ENCODE data around the gene ATXN1. TPM values are rescaled to one million over a fixed set of nuclear protein-coding genes. Genes with fewer than 3 reads are reported as not detected.

ATXN1 gene
- total RNA-seq, 2 donors from 2014 or later: 121 to 135 TPM

GRCh38 chr6:16754274-16754673 is 7.0 kb downstream of the ATXN1 start:
- Mint-ChIP-seq H3K4me1 (peaks cover 49% of the 10 kb centered on the region), H3K4me3 (no peak overlapping the region), H3K36me3 (ENCODE audit: low read depth) (peaks cover 9% of the 10 kb centered on the region), H3K27ac (no peak overlapping the region), H3K27me3 (no peaks in the 10 kb centered on the region)
- no peak for DNase-seq
- ATAC-seq: no peak
- no peaks in the 10 kb centered on the region for H3K9me3 ChIP-seq (ENCODE audit: control insufficient read depth, low read length, poor library complexity, severe bottlenecking)

- no peaks in the 10 kb centered on the region for H3K27me3 Mint-ChIP-seq
- peaks cover 51% of the 10 kb centered on the region for H3K4me1 Mint-ChIP-seq
- ATAC-seq (no peak), DNase-seq (no peak)
- no peaks in the 10 kb centered on the region for H3K9me3 ChIP-seq (ENCODE audit: control insufficient read depth, low read length, poor library complexity, severe bottlenecking)
- H3K27ac Mint-ChIP-seq: no peak overlapping the region
- H3K36me3 Mint-ChIP-seq (ENCODE audit: low read depth): peaks cover 12% of the 10 kb centered on the region
- no peak overlapping the region for H3K4me3 Mint-ChIP-seq
These were observed 7.9 kb downstream of the ATXN1 start for GRCh38 chr6:16753341-16753740.

- DNase-seq: no peak
- no peak for ATAC-seq
- Mint-ChIP-seq H3K36me3 (ENCODE audit: low read depth) (peaks cover 16% of the 10 kb centered on the region), H3K27me3 (no peaks in the 10 kb centered on the region), H3K27ac (no peak overlapping the region), H3K4me1 (peaks cover 51% of the 10 kb centered on the region), H3K4me3 (no peak overlapping the region)
- no peaks in the 10 kb centered on the region for H3K9me3 ChIP-seq (ENCODE audit: control insufficient read depth, low read length, poor library complexity, severe bottlenecking)
These were observed 8.9 kb downstream of the ATXN1 start for GRCh38 chr6:16752206-16752866.

- H3K36me3 Mint-ChIP-seq (ENCODE audit: low read depth): peaks cover 16% of the 10 kb centered on the region
- DNase-seq (no peak), ATAC-seq (no peak)
- no peaks in the 10 kb centered on the region for H3K27me3 Mint-ChIP-seq
- no peak overlapping the region for H3K4me3 Mint-ChIP-seq
- H3K4me1 Mint-ChIP-seq: peaks cover 50% of the 10 kb centered on the region
- no peaks in the 10 kb centered on the region for H3K9me3 ChIP-seq (ENCODE audit: control insufficient read depth, low read length, poor library complexity, severe bottlenecking)
- H3K27ac Mint-ChIP-seq: peak overlapping the region; percentile 86
These were observed 9.9 kb downstream of the ATXN1 start for GRCh38 chr6:16751251-16751946.

- H3K4me3 Mint-ChIP-seq: no peak overlapping the region
- H3K36me3 Mint-ChIP-seq (ENCODE audit: low read depth): peaks cover 16% of the 10 kb centered on the region
- peaks cover 58% of the 10 kb centered on the region for H3K4me1 Mint-ChIP-seq
These were observed 10.7 kb downstream of the ATXN1 start for GRCh38 chr6:16750566-16750965.

GRCh38 chr6:16749516-16750485 is 11.5 kb downstream of the ATXN1 start:
- Mint-ChIP-seq H3K27me3 (no peaks in the 10 kb centered on the region), H3K4me1 (peaks cover 57% of the 10 kb centered on the region), H3K27ac (peak overlapping the region; percentile 86), H3K36me3 (ENCODE audit: low read depth) (peaks cover 16% of the 10 kb centered on the region), H3K4me3 (no peak overlapping the region)
- DNase-seq (no peak), ATAC-seq (no peak)
- H3K9me3 ChIP-seq (ENCODE audit: control insufficient read depth, low read length, poor library complexity, severe bottlenecking): no peaks in the 10 kb centered on the region

More at GRCh38 chr6:16750566-16750965, 10.7 kb downstream of the ATXN1 start:
- Mint-ChIP-seq H3K27ac (peak overlapping the region; percentile 86), H3K27me3 (no peaks in the 10 kb centered on the region)
- DNase-seq (no peak), ATAC-seq (no peak)
- no peaks in the 10 kb centered on the region for H3K9me3 ChIP-seq (ENCODE audit: control insufficient read depth, low read length, poor library complexity, severe bottlenecking)

- no peak for DNase-seq
- H3K27me3 Mint-ChIP-seq: no peaks in the 10 kb centered on the region
- peaks cover 19% of the 10 kb centered on the region for H3K36me3 Mint-ChIP-seq (ENCODE audit: low read depth)
- H3K4me1 Mint-ChIP-seq: peaks cover 65% of the 10 kb centered on the region
- H3K4me3 Mint-ChIP-seq: no peak overlapping the region
- no peaks in the 10 kb centered on the region for H3K9me3 ChIP-seq (ENCODE audit: control insufficient read depth, low read length, poor library complexity, severe bottlenecking)
- H3K27ac Mint-ChIP-seq: peak overlapping the region; percentile 86
- peak; percentile 11 for ATAC-seq
These were observed 13.3 kb downstream of the ATXN1 start for GRCh38 chr6:16748025-16748319.

- H3K27ac Mint-ChIP-seq: peak overlapping the region; percentile 86
- ATAC-seq: peak; percentile 58
- H3K4me3 Mint-ChIP-seq: peak overlapping the region; percentile 33
- no peak for DNase-seq
- H3K9me3 ChIP-seq (ENCODE audit: control insufficient read depth, low read length, poor library complexity, severe bottlenecking): no peaks in the 10 kb centered on the region
- peaks cover 18% of the 10 kb centered on the region for H3K36me3 Mint-ChIP-seq (ENCODE audit: low read depth)
- peaks cover 68% of the 10 kb centered on the region for H3K4me1 Mint-ChIP-seq
- H3K27me3 Mint-ChIP-seq: no peaks in the 10 kb centered on the region
These were observed 13.8 kb downstream of the ATXN1 start for GRCh38 chr6:16747232-16748024.

GRCh38 chr6:16746812-16747211 is 14.4 kb downstream of the ATXN1 start:
- Mint-ChIP-seq H3K4me1 (peaks cover 70% of the 10 kb centered on the region), H3K4me3 (no peak overlapping the region), H3K27me3 (no peaks in the 10 kb centered on the region), H3K36me3 (ENCODE audit: low read depth) (peaks cover 17% of the 10 kb centered on the region), H3K27ac (no peak overlapping the region)
- no peak for ATAC-seq
- no peaks in the 10 kb centered on the region for H3K9me3 ChIP-seq (ENCODE audit: control insufficient read depth, low read length, poor library complexity, severe bottlenecking)
- no peak for DNase-seq

- Mint-ChIP-seq H3K36me3 (ENCODE audit: low read depth) (peaks cover 17% of the 10 kb centered on the region), H3K4me3 (no peak overlapping the region), H3K27ac (no peak overlapping the region), H3K27me3 (no peaks in the 10 kb centered on the region), H3K4me1 (peaks cover 73% of the 10 kb centered on the region)
- DNase-seq: no peak
- ATAC-seq: no peak
- H3K9me3 ChIP-seq (ENCODE audit: control insufficient read depth, low read length, poor library complexity, severe bottlenecking): no peaks in the 10 kb centered on the region
These were observed 14.9 kb downstream of the ATXN1 start for GRCh38 chr6:16746401-16746800.

GRCh38 chr6:16743664-16744210 is 17.5 kb downstream of the ATXN1 start:
- no peak overlapping the region for H3K4me3 Mint-ChIP-seq
- peak overlapping the region; percentile 8 for H3K27ac Mint-ChIP-seq
- no peaks in the 10 kb centered on the region for H3K9me3 ChIP-seq (ENCODE audit: control insufficient read depth, low read length, poor library complexity, severe bottlenecking)
- H3K27me3 Mint-ChIP-seq: no peaks in the 10 kb centered on the region
- H3K4me1 Mint-ChIP-seq: peaks cover 65% of the 10 kb centered on the region
- ATAC-seq (no peak), DNase-seq (no peak)
- peaks cover 9% of the 10 kb centered on the region for H3K36me3 Mint-ChIP-seq (ENCODE audit: low read depth)

- Mint-ChIP-seq H3K27me3 (no peaks in the 10 kb centered on the region), H3K36me3 (ENCODE audit: low read depth) (peaks cover 7% of the 10 kb centered on the region), H3K27ac (peak overlapping the region; percentile 41), H3K4me3 (no peak overlapping the region), H3K4me1 (peaks cover 62% of the 10 kb centered on the region)
- DNase-seq (no peak), ATAC-seq (no peak)
- H3K9me3 ChIP-seq (ENCODE audit: control insufficient read depth, low read length, poor library complexity, severe bottlenecking): no peaks in the 10 kb centered on the region
These were observed 19.1 kb downstream of the ATXN1 start for GRCh38 chr6:16742116-16742515.
